Spinal cord (tissue), 10 donors: ENCODE measurements around the gene MAP1S. TPM values are rescaled to one million over a fixed set of nuclear protein-coding genes. Genes with fewer than 3 reads are reported as not detected.
A peak's percentile ranks its signal among the peaks of the same experiment; 100 is the strongest.

Experiments used
- DNase-seq, 6 donors: peaks; one replicate each; pipeline versions ENCODE4 v3.0.0 to v3.0.0-alpha.2; 2013 to 2015; ENCODE audit warnings: low spot score in 6 of 6, low read depth in 4 of 6
- H3K27ac ChIP-seq: one replicate; pipeline ENCODE4 v1.5.1; 2013; ENCODE audit warnings: low read depth, low read length, control low read depth
- H3K27me3 ChIP-seq: one replicate; pipeline ENCODE4 v1.6.1; 2013; ENCODE audit warnings: low read length; ENCODE audit not compliant: control insufficient read depth, insufficient read depth
- H3K36me3 ChIP-seq: one replicate; pipeline ENCODE4 v1.6.1; 2013; ENCODE audit warnings: low read length; ENCODE audit not compliant: control insufficient read depth, insufficient read depth
- H3K4me1 ChIP-seq: one replicate; pipeline ENCODE4 v1.6.1; 2013; ENCODE audit warnings: low read length; ENCODE audit not compliant: control insufficient read depth, insufficient read depth
- H3K4me3 ChIP-seq: one replicate; pipeline ENCODE4 v1.5.1; 2013; ENCODE audit warnings: low read depth, low read length, control low read depth
- H3K9me3 ChIP-seq: one replicate; pipeline ENCODE4 v1.6.1; 2013; ENCODE audit warnings: low read length; ENCODE audit not compliant: control insufficient read depth, insufficient read depth
- WGBS: methylation state at CpG from one replicate; pipeline ENCODE4 v1.1.5; 2013; ENCODE audit warnings: missing lambda C conversion rate; ENCODE audit not compliant: insufficient coverage; 5-methylcytosine and 5-hydroxymethylcytosine counted together
- polyA plus RNA-seq, 2 donors: library from polyadenylated mRNA; unstranded; fragments of 120-200 nt; gene quantifications; one replicate each; pipeline ENCODE4 v1.2.1, GENCODE V29; 2013; ENCODE audit not compliant: insufficient read length in 2 of 2
- total RNA-seq, 2 donors: library from RNA; depleted of rRNA in 1 of 2; stranded (reverse); fragments of 120-200 nt in 1 of 2; fragments of >200 nt in 1 of 2; gene quantifications; one replicate each; pipeline versions ENCODE4 v1.2.3 to v1.2.4, GENCODE V29; 2013 to 2014
- donor health status: healthy.

MAP1S gene
- total and polyA plus RNA-seq, 4 donors, result 16.6 to 64.4 (median 43.5) TPM

- Histone ChIP-seq H3K4me3 (peak overlapping the region; percentile 72), H3K27ac (no peak overlapping the region), H3K9me3 (no peaks in the 10 kb centered on the region), H3K36me3 (peaks cover 43% of the 10 kb centered on the region), H3K4me1 (peaks cover 25% of the 10 kb centered on the region), H3K27me3 (no peaks in the 10 kb centered on the region)
- DNase-seq, result peak in 1 of 6 donors; percentile 4
- 7% methylated on average over 35 of the region's 38 CpGs for WGBS
Measured at GRCh38 chr19:17719730-17720400, 585 bp downstream of the MAP1S start.

GRCh38 chr19:17720440-17720839 lies 1.2 kb downstream of the MAP1S start:
- 36% methylated on average over 7 of the region's 7 CpGs for WGBS
- no peak for DNase-seq
- Histone ChIP-seq H3K9me3 (no peaks in the 10 kb centered on the region), H3K27ac (no peak overlapping the region), H3K27me3 (no peaks in the 10 kb centered on the region), H3K36me3 (peaks cover 49% of the 10 kb centered on the region), H3K4me1 (peaks cover 25% of the 10 kb centered on the region), H3K4me3 (peak overlapping the region; percentile 72)

DNA sequence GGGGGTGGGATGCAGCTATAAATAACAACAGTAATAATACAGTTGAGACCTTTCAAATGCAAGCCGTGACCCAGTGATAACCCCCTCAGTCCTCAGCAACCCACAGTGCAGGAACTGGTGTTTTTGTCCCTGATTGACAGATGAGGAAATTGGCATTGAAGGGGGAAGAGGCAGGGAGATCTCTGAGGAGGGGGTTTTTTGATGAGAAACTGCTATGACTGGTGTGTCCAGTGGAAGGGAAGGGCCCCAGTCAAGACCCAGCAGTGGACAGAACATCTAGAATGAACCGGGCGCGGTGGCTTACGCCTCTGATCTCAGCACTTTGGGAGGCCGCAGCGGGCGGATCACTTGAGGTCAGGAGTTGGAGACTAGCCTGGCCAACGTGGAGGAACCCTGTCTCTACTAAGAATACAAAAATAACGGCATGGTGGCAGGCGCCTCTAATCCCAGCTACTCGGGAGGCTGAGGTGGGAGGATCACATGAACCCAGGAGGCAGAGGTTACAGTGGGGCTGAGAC lies 1.9 kb downstream of the MAP1S start:
- Histone ChIP-seq H3K4me3 (no peak overlapping the region), H3K36me3 (peaks cover 56% of the 10 kb centered on the region), H3K27ac (no peak overlapping the region), H3K4me1 (peaks cover 25% of the 10 kb centered on the region), H3K27me3 (no peaks in the 10 kb centered on the region), H3K9me3 (no peaks in the 10 kb centered on the region)
- 87% methylated on average over 7 of the region's 12 CpGs for WGBS
- DNase-seq, result no peak

GRCh38 chr19:17721821-17722220 lies 2.5 kb downstream of the MAP1S start:
- H3K27me3 ChIP-seq, result no peaks in the 10 kb centered on the region
- peaks cover 62% of the 10 kb centered on the region for H3K36me3 ChIP-seq
- no peak overlapping the region for H3K4me3 ChIP-seq
- WGBS, result 91% methylated on average over 7 of the region's 8 CpGs
- no peak overlapping the region for H3K27ac ChIP-seq
- no peaks in the 10 kb centered on the region for H3K9me3 ChIP-seq
- H3K4me1 ChIP-seq, result peaks cover 25% of the 10 kb centered on the region
- DNase-seq, result no peak

- WGBS, result 85% methylated on average over 10 of the region's 12 CpGs
- Histone ChIP-seq H3K27ac (no peak overlapping the region), H3K36me3 (peaks cover 72% of the 10 kb centered on the region), H3K27me3 (no peaks in the 10 kb centered on the region), H3K4me1 (peaks cover 25% of the 10 kb centered on the region), H3K4me3 (no peak overlapping the region), H3K9me3 (no peaks in the 10 kb centered on the region)
- DNase-seq, result no peak
Measured at GRCh38 chr19:17722655-17723240, 3.5 kb downstream of the MAP1S start.

- Histone ChIP-seq H3K36me3 (peaks cover 91% of the 10 kb centered on the region), H3K27me3 (no peaks in the 10 kb centered on the region), H3K4me1 (peaks cover 25% of the 10 kb centered on the region), H3K27ac (no peak overlapping the region), H3K9me3 (no peaks in the 10 kb centered on the region), H3K4me3 (no peak overlapping the region)
- DNase-seq, result no peak
- 94% methylated on average over 2 of the region's 7 CpGs for WGBS
Measured at GRCh38 chr19:17724655-17725054, 5.4 kb downstream of the MAP1S start.

- Histone ChIP-seq H3K4me1 (peaks cover 16% of the 10 kb centered on the region), H3K27ac (no peak overlapping the region), H3K4me3 (no peak overlapping the region), H3K9me3 (no peaks in the 10 kb centered on the region), H3K36me3 (peaks cover 100% of the 10 kb centered on the region), H3K27me3 (no peaks in the 10 kb centered on the region)
- DNase-seq, result no peak
- 83% methylated on average over 20 of the region's 21 CpGs for WGBS
Measured at GRCh38 chr19:17725422-17726078, 6.3 kb downstream of the MAP1S start.

DNA sequence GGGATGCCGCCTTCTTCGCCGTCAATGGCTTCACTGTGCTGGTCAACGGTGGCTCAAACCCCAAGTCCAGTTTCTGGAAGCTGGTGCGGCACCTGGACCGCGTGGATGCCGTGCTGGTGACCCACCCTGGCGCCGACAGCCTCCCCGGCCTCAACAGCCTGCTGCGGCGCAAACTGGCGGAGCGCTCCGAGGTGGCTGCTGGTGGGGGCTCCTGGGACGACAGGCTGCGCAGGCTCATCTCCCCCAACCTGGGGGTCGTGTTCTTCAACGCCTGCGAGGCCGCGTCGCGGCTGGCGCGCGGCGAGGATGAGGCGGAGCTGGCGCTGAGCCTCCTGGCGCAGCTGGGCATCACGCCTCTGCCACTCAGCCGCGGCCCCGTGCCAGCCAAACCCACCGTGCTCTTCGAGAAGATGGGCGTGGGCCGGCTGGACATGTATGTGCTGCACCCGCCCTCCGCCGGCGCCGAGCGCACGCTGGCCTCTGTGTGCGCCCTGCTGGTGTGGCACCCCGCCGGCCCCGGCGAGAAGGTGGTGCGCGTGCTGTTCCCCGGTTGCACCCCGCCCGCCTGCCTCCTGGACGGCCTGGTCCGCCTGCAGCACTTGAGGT lies 7.0 kb downstream of the MAP1S start:
- no peak overlapping the region for H3K27ac ChIP-seq
- H3K9me3 ChIP-seq, result no peaks in the 10 kb centered on the region
- H3K27me3 ChIP-seq, result no peaks in the 10 kb centered on the region
- peaks cover 9% of the 10 kb centered on the region for H3K4me1 ChIP-seq
- H3K4me3 ChIP-seq, result no peak overlapping the region
- no peak for DNase-seq
- 96% methylated on average over 57 of the region's 59 CpGs for WGBS
- peaks cover 93% of the 10 kb centered on the region for H3K36me3 ChIP-seq

DNA sequence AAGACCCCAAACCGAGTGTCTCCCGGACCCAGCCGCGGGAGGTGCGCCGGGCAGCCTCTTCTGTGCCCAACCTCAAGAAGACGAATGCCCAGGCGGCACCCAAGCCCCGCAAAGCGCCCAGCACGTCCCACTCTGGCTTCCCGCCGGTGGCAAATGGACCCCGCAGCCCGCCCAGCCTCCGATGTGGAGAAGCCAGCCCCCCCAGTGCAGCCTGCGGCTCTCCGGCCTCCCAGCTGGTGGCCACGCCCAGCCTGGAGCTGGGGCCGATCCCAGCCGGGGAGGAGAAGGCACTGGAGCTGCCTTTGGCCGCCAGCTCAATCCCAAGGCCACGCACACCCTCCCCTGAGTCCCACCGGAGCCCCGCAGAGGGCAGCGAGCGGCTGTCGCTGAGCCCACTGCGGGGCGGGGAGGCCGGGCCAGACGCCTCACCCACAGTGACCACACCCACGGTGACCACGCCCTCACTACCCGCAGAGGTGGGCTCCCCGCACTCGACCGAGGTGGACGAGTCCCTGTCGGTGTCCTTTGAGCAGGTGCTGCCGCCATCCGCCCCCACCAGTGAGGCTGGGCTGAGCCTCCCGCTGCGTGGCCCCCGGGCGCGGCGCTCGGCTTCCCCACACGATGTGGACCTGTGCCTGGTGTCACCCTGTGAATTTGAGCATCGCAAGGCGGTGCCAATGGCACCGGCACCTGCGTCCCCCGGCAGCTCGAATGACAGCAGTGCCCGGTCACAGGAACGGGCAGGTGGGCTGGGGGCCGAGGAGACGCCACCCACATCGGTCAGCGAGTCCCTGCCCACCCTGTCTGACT lies 7.9 kb downstream of the MAP1S start:
- Histone ChIP-seq H3K4me3 (no peak overlapping the region), H3K9me3 (no peaks in the 10 kb centered on the region), H3K27ac (no peak overlapping the region), H3K36me3 (peaks cover 86% of the 10 kb centered on the region), H3K27me3 (no peaks in the 10 kb centered on the region), H3K4me1 (peaks cover under 1% of the 10 kb centered on the region)
- WGBS, result 91% methylated on average over 62 of the region's 62 CpGs
- no peak for DNase-seq
